HEK293 (cell line): ENCODE data around the gene STRN4.

Experiments
- HOXD13 ChIP-seq: sonication (generic); formaldehyde crosslinking; IDR thresholded peaks from 2 replicates; pipeline ENCODE4 v1.8.0; 2022; ENCODE audit warnings: missing genetic modification reagents, borderline replicate concordance
- KLF1 ChIP-seq: fragments of 450-650 bp; formaldehyde crosslinking; IDR thresholded peaks from 2 replicates; pipeline ENCODE4 v1.5.1; 2016; ENCODE audit warnings: missing biosample characterization, missing genetic modification characterization
- KLF9 ChIP-seq: fragments of 450-650 bp; formaldehyde crosslinking; IDR thresholded peaks from 2 replicates; pipeline ENCODE4 v1.5.1; 2016; ENCODE audit warnings: missing biosample characterization, missing genetic modification characterization, low read depth
- MYNN ChIP-seq: fragments of 450-650 bp; formaldehyde crosslinking; IDR thresholded peaks from 2 replicates; pipeline ENCODE4 v1.5.1; 2016; ENCODE audit warnings: missing biosample characterization, missing genetic modification characterization, borderline replicate concordance
- PATZ1 ChIP-seq: fragments of 450-650 bp; formaldehyde crosslinking; IDR thresholded peaks from 2 replicates; pipeline ENCODE4 v1.5.1; 2016; ENCODE audit warnings: missing biosample characterization, missing genetic modification characterization
- SP7 ChIP-seq: fragments of 450-650 bp; formaldehyde crosslinking; IDR thresholded peaks from 2 replicates; pipeline ENCODE4 v1.5.1; 2016; ENCODE audit warnings: missing biosample characterization, missing genetic modification characterization
- WT1 ChIP-seq: fragments of 450-650 bp; formaldehyde crosslinking; IDR thresholded peaks from 2 replicates; pipeline ENCODE4 v1.5.1; 2016; ENCODE audit warnings: missing biosample characterization, missing genetic modification characterization
- YY2 ChIP-seq: fragments of 450-650 bp; formaldehyde crosslinking; IDR thresholded peaks from 2 replicates; pipeline ENCODE4 v1.5.1; 2016; ENCODE audit warnings: missing biosample characterization, missing genetic modification characterization
- ZBTB11 ChIP-seq: fragments of 450-650 bp; formaldehyde crosslinking; conservative IDR thresholded peaks from 2 replicates; pipeline ENCODE4 v1.5.1; 2016; ENCODE audit warnings: low read depth, missing biosample characterization, missing genetic modification characterization
- ZBTB48 ChIP-seq: fragments of 450-650 bp; formaldehyde crosslinking; IDR thresholded peaks from 2 replicates; pipeline ENCODE4 v1.5.1; 2016; ENCODE audit warnings: missing biosample characterization, missing genetic modification characterization
- ZFP69B ChIP-seq: fragments of 450-650 bp; formaldehyde crosslinking; IDR thresholded peaks from 2 replicates; pipeline ENCODE4 v1.5.1; 2016; ENCODE audit warnings: missing biosample characterization, missing genetic modification characterization
- ZNF10 ChIP-seq: fragments of 450-650 bp; formaldehyde crosslinking; IDR thresholded peaks from 2 replicates; pipeline ENCODE4 v1.5.1; 2017; ENCODE audit warnings: missing biosample characterization, missing genetic modification characterization
- ZNF112 ChIP-seq: fragments of 450-650 bp; formaldehyde crosslinking; IDR thresholded peaks from 2 replicates; pipeline ENCODE4 v1.5.0; 2017; ENCODE audit warnings: missing biosample characterization, missing genetic modification characterization
- ZNF169 ChIP-seq: fragments of 450-650 bp; formaldehyde crosslinking; IDR thresholded peaks from 2 replicates; pipeline ENCODE4 v1.5.1; 2016; ENCODE audit warnings: missing biosample characterization, missing genetic modification characterization
- ZNF18 ChIP-seq: fragments of 450-650 bp; formaldehyde crosslinking; IDR thresholded peaks from 2 replicates; pipeline ENCODE4 v1.5.1; 2016; ENCODE audit warnings: missing biosample characterization, missing genetic modification characterization
- ZNF184 ChIP-seq: fragments of 450-650 bp; IDR thresholded peaks from 2 replicates; pipeline ENCODE4 v1.5.1; 2018; ENCODE audit warnings: missing biosample characterization, mild to moderate bottlenecking, missing genetic modification characterization
- ZNF266 ChIP-seq: fragments of 450-650 bp; formaldehyde crosslinking; IDR thresholded peaks from 2 replicates; pipeline ENCODE4 v1.5.1; 2016; ENCODE audit warnings: missing biosample characterization, missing genetic modification characterization, low read depth
- ZNF341 ChIP-seq: fragments of 450-650 bp; formaldehyde crosslinking; IDR thresholded peaks from 2 replicates; pipeline ENCODE4; 2016; ENCODE audit warnings: low read depth, missing biosample characterization, missing genetic modification characterization
- ZNF398 ChIP-seq: fragments of 450-650 bp; formaldehyde crosslinking; IDR thresholded peaks from 2 replicates; pipeline ENCODE4 v1.5.1; 2017; ENCODE audit warnings: missing biosample characterization, missing genetic modification characterization
- ZNF416 ChIP-seq: fragments of 450-650 bp; formaldehyde crosslinking; IDR thresholded peaks from 2 replicates; pipeline ENCODE4 v1.5.1; 2016; ENCODE audit warnings: missing biosample characterization, missing genetic modification characterization
- ZNF600 ChIP-seq: fragments of 450-650 bp; formaldehyde crosslinking; IDR thresholded peaks from 2 replicates; pipeline ENCODE4 v1.5.1; 2016; ENCODE audit warnings: missing biosample characterization, missing genetic modification characterization
- ZNF76 ChIP-seq: fragments of 450-650 bp; formaldehyde crosslinking; IDR thresholded peaks from 2 replicates; pipeline ENCODE4; 2016; ENCODE audit warnings: low read depth, missing biosample characterization, missing genetic modification characterization, borderline replicate concordance
- ZNF776 ChIP-seq: fragments of 450-650 bp; formaldehyde crosslinking; IDR thresholded peaks from 2 replicates; pipeline ENCODE4 v1.5.0; 2017; ENCODE audit warnings: missing biosample characterization, missing genetic modification characterization, borderline replicate concordance
- ZNF785 ChIP-seq: fragments of 450-650 bp; formaldehyde crosslinking; IDR thresholded peaks from 2 replicates; pipeline ENCODE4 v1.5.1; 2016; ENCODE audit warnings: missing biosample characterization, missing genetic modification characterization
- ZNF792 ChIP-seq: fragments of 450-650 bp; formaldehyde crosslinking; IDR thresholded peaks from 2 replicates; pipeline ENCODE4 v1.5.1; 2016; ENCODE audit warnings: missing biosample characterization, missing genetic modification characterization
- ZNF830 ChIP-seq: fragments of 450-650 bp; IDR thresholded peaks from 2 replicates; pipeline ENCODE4 v1.5.0; 2018; ENCODE audit warnings: missing biosample characterization, missing genetic modification characterization, low read depth, mild to moderate bottlenecking, moderate library complexity
- ZNF837 ChIP-seq: fragments of 450-650 bp; formaldehyde crosslinking; IDR thresholded peaks from 2 replicates; pipeline ENCODE4 v1.5.1; 2016; ENCODE audit warnings: missing biosample characterization, missing genetic modification characterization
- ZNF843 ChIP-seq: fragments of 450-650 bp; formaldehyde crosslinking; IDR thresholded peaks from 2 replicates; pipeline ENCODE4 v1.5.1; 2016; ENCODE audit warnings: missing biosample characterization, missing genetic modification characterization
- ZSCAN30 ChIP-seq: fragments of 450-650 bp; IDR thresholded peaks from 2 replicates; pipeline ENCODE4 v1.5.1; 2018; ENCODE audit warnings: missing biosample characterization, mild to moderate bottlenecking, missing genetic modification characterization, moderate library complexity
- ZSCAN5A ChIP-seq: fragments of 450-650 bp; formaldehyde crosslinking; IDR thresholded peaks from 2 replicates; pipeline ENCODE4 v1.5.1; 2016; ENCODE audit warnings: missing biosample characterization, missing genetic modification characterization

STRN4 gene

GRCh38 chr19:46784262-46785053, 38.2 kb upstream of the STRN4 start (continued):
- TF ChIP-seq ZBTB11 (tag by site-specific recombination): peak; percentile 40
- peak; percentile 99 for TF ChIP-seq ZNF398 (tag by site-specific recombination)
- peak; percentile 87 for TF ChIP-seq ZNF76
- no peak for TF ChIP-seq ZNF266 (tag by site-specific recombination)
- peak; percentile 73 for TF ChIP-seq ZNF843
- TF ChIP-seq ZSCAN5A (tag by site-specific recombination): no peak
- TF ChIP-seq YY2 (tag by site-specific recombination): no peak
- peak; percentile 94 for TF ChIP-seq HOXD13 (CRISPR knock-in tag)
- peak; percentile 82; the same call in 1 of the 2 replicates for TF ChIP-seq ZFP69B (tag by site-specific recombination)
- TF ChIP-seq ZBTB48 (tag by site-specific recombination): no peak
- TF ChIP-seq ZNF169 (tag by site-specific recombination): no peak
- peak; percentile 80 for TF ChIP-seq KLF1 (tag by site-specific recombination)
- peak; percentile 70; the same call in 1 of the 2 replicates for TF ChIP-seq ZSCAN30 (tag by site-specific recombination)
- TF ChIP-seq SP7: peak; percentile 72
- peak; percentile 81; the same call in 1 of the 2 replicates for TF ChIP-seq KLF9 (tag by site-specific recombination)
- no peak for TF ChIP-seq ZNF416 (tag by site-specific recombination)
- TF ChIP-seq ZNF776 (tag by site-specific recombination): no peak
- no peak for TF ChIP-seq ZNF10 (tag by site-specific recombination)
- no peak for TF ChIP-seq ZNF184 (tag by site-specific recombination)
- TF ChIP-seq PATZ1: peak; percentile 96
- no peak for TF ChIP-seq ZNF112 (tag by site-specific recombination)
- 0 out of 2 replicates have a peak, but pooled peaks have one; percentile 14 for TF ChIP-seq ZNF18 (tag by site-specific recombination)
- peak; percentile 83 for TF ChIP-seq WT1 (tag by site-specific recombination)
- peak; percentile 47; the same call in 1 of the 2 replicates for TF ChIP-seq ZNF600 (tag by site-specific recombination)
- peak; percentile 15; the same call in 1 of the 2 replicates for TF ChIP-seq ZNF341 (tag by site-specific recombination)
- TF ChIP-seq ZNF785 (tag by site-specific recombination): peak; percentile 52; the same call in 1 of the 2 replicates
- no peak for TF ChIP-seq ZNF837 (tag by site-specific recombination)
- TF ChIP-seq MYNN (tag by site-specific recombination): no peak
- no peak for TF ChIP-seq ZNF830
- TF ChIP-seq ZNF792 (tag by site-specific recombination): peak; percentile 40; the same call in 1 of the 2 replicates
